SK-N-SH treated with all-trans-retinoic acid at 6 μM for 48 hours (cell line): ENCODE results near the gene GTF2H1.
A peak's percentile ranks its signal among the peaks of the same experiment; 100 is the strongest.

Experiments
- ATAC-seq: fragments of 200-7000 bp; cut with Tn5 transposase; 3 replicates; pipeline ENCODE4 v1.9.1; 2020; ENCODE audit warnings: mild to moderate bottlenecking, moderate library complexity
- ARNTL ChIP-seq: fragments of 450-650 bp; formaldehyde crosslinking; IDR thresholded peaks from 2 replicates; pipeline ENCODE4 v1.5.0; 2020; ENCODE audit warnings: low read depth, mild to moderate bottlenecking, moderate library complexity, borderline replicate concordance
- BACH2 ChIP-seq: fragments of 250-450 bp; sonication (Bioruptor Pico); IDR thresholded peaks from 2 replicates; pipeline ENCODE4 v1.9.0; 2021; ENCODE audit warnings: mild to moderate bottlenecking, borderline replicate concordance
- CREB5 ChIP-seq: fragments of 250-450 bp; sonication (Bioruptor Pico); IDR thresholded peaks from 2 replicates; pipeline ENCODE4 v1.5.1; 2020; ENCODE audit warnings: low read depth, mild to moderate bottlenecking, moderate library complexity
- CSDC2 ChIP-seq: fragments of 250-450 bp; sonication (Bioruptor Pico); IDR thresholded peaks from 2 replicates; pipeline ENCODE4 v1.5.0; 2020; ENCODE audit warnings: mild to moderate bottlenecking, moderate library complexity
- CSRNP3 ChIP-seq: fragments of 250-450 bp; sonication (Bioruptor Pico); IDR thresholded peaks from 2 replicates; pipeline ENCODE4 v1.5.1; 2021; ENCODE audit warnings: mild to moderate bottlenecking, moderate library complexity
- ESRRG ChIP-seq: fragments of 250-450 bp; sonication (Bioruptor Pico); IDR thresholded peaks from 2 replicates; pipeline ENCODE4 v1.6.1; 2021; ENCODE audit warnings: mild to moderate bottlenecking
- GLIS3 ChIP-seq: fragments of 250-450 bp; sonication (Bioruptor Pico); IDR thresholded peaks from 2 replicates; pipeline ENCODE4 v1.5.0; 2020; ENCODE audit warnings: mild to moderate bottlenecking, moderate library complexity
- ISL1 ChIP-seq: fragments of 250-450 bp; sonication (Bioruptor Pico); IDR thresholded peaks from 2 replicates; pipeline ENCODE4 v2.1.2; 2022; ENCODE audit warnings: mild to moderate bottlenecking, moderate library complexity
- OSR1 ChIP-seq: fragments of 250-450 bp; sonication (Bioruptor Pico); IDR thresholded peaks from 2 replicates; pipeline ENCODE4 v1.8.0; 2022; ENCODE audit warnings: moderate library complexity, mild to moderate bottlenecking, inconsistent platforms
- POU6F1 ChIP-seq: fragments of 250-450 bp; sonication (Bioruptor Pico); IDR thresholded peaks from 2 replicates; pipeline ENCODE4 v1.8.0; 2021; ENCODE audit warnings: low read depth, mild to moderate bottlenecking, moderate library complexity, borderline replicate concordance
- PPARA ChIP-seq: fragments of 250-450 bp; sonication (Bioruptor Pico); IDR thresholded peaks from 2 replicates; pipeline ENCODE4 v1.5.0; 2020; ENCODE audit warnings: mild to moderate bottlenecking, borderline replicate concordance
- RARB ChIP-seq: fragments of 250-450 bp; sonication (Bioruptor Pico); IDR thresholded peaks from 2 replicates; pipeline ENCODE4 v1.8.0; 2021; ENCODE audit warnings: mild to moderate bottlenecking, moderate library complexity
- SNAI2 ChIP-seq: fragments of 250-450 bp; sonication (Bioruptor Pico); IDR thresholded peaks from 2 replicates; pipeline ENCODE4 v1.5.0; 2020; ENCODE audit warnings: mild to moderate bottlenecking, moderate library complexity
- TCF4 ChIP-seq: fragments of 250-450 bp; sonication (Bioruptor Pico); IDR thresholded peaks from 2 replicates; pipeline ENCODE4 v1.8.0; 2021; ENCODE audit warnings: mild to moderate bottlenecking, moderate library complexity, borderline replicate concordance
- TOX ChIP-seq: fragments of 250-450 bp; sonication (Bioruptor Pico); IDR thresholded peaks from 2 replicates; pipeline ENCODE4 v1.8.0; 2021; ENCODE audit warnings: mild to moderate bottlenecking, moderate library complexity, borderline replicate concordance
- ZC3H10 ChIP-seq: fragments of 250-450 bp; sonication (Bioruptor Pico); IDR thresholded peaks from 2 replicates; pipeline ENCODE4 v1.5.1; 2021; ENCODE audit warnings: mild to moderate bottlenecking, moderate library complexity
- ZFP3 ChIP-seq: fragments of 250-450 bp; sonication (Bioruptor Pico); IDR thresholded peaks from 2 replicates; pipeline ENCODE4 v1.5.0; 2020; ENCODE audit warnings: mild to moderate bottlenecking, moderate library complexity
- ZFP30 ChIP-seq: fragments of 450-650 bp; formaldehyde crosslinking; IDR thresholded peaks from 2 replicates; pipeline ENCODE4 v1.5.0; 2022; ENCODE audit warnings: mild to moderate bottlenecking, moderate library complexity
- ZNF70 ChIP-seq: fragments of 450-650 bp; formaldehyde crosslinking; IDR thresholded peaks from 2 replicates; pipeline ENCODE4 v1.5.0; 2020; ENCODE audit warnings: mild to moderate bottlenecking, moderate library complexity
- ZNF8 ChIP-seq: fragments of 450-650 bp; formaldehyde crosslinking; IDR thresholded peaks from 2 replicates; pipeline ENCODE4 v1.5.0; 2020; ENCODE audit warnings: mild to moderate bottlenecking, moderate library complexity
- TF ChIP-seq, protein P1 (sequence below): fragments of 250-450 bp; sonication (Bioruptor Pico); IDR thresholded peaks from 2 replicates; pipeline ENCODE4 v1.8.0; 2020; ENCODE audit warnings: mild to moderate bottlenecking, moderate library complexity, borderline replicate concordance
- TF ChIP-seq, protein P2 (sequence below): fragments of 250-450 bp; sonication (Bioruptor Pico); IDR thresholded peaks from 2 replicates; pipeline ENCODE4 v1.5.0; 2020; ENCODE audit warnings: mild to moderate bottlenecking, moderate library complexity

Gene GTF2H1

GRCh38 chr11:18321969-18322711 lies at the start of gene GTF2H1, which contains the start of gene HPS5:
GTF2H1 (plus strand) TSS chr11:18322567; CDS start chr11:18333075, 10,508 bp downstream.
HPS5 (minus strand) TSS chr11:18322140; CDS start chr11:18317858, 4,282 bp downstream.
- ATAC-seq, result peak; percentile 92
- TF ChIP-seq POU6F1 (CRISPR knock-in tag) (no peak), ISL1 (CRISPR knock-in tag) (no peak), TCF4 (no peak), ZFP3 (CRISPR knock-in tag) (peak; percentile 8; the same call in 1 of the 2 replicates), RARB (CRISPR knock-in tag) (no peak), PPARA (no peak), OSR1 (CRISPR knock-in tag) (no peak), CREB5 (CRISPR knock-in tag) (no peak), ARNTL (CRISPR knock-in tag) (peak; percentile 91), ZNF70 (no peak), GLIS3 (CRISPR knock-in tag) (no peak), ZFP30 (no peak), BACH2 (CRISPR knock-in tag) (peak; percentile 17; the same call in 1 of the 2 replicates), ZC3H10 (0 out of 2 replicates have a peak, but pooled peaks have one; percentile 9), ZNF8 (no peak), SNAI2 (no peak)
- TF ChIP-seq, protein P1, sequence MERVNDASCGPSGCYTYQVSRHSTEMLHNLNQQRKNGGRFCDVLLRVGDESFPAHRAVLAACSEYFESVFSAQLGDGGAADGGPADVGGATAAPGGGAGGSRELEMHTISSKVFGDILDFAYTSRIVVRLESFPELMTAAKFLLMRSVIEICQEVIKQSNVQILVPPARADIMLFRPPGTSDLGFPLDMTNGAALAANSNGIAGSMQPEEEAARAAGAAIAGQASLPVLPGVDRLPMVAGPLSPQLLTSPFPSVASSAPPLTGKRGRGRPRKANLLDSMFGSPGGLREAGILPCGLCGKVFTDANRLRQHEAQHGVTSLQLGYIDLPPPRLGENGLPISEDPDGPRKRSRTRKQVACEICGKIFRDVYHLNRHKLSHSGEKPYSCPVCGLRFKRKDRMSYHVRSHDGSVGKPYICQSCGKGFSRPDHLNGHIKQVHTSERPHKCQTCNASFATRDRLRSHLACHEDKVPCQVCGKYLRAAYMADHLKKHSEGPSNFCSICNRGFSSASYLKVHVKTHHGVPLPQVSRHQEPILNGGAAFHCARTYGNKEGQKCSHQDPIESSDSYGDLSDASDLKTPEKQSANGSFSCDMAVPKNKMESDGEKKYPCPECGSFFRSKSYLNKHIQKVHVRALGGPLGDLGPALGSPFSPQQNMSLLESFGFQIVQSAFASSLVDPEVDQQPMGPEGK (CRISPR knock-in tag), result no peak

- ATAC-seq, result no peak
Observed at GRCh38 chr11:18277565-18278271, 44.6 kb upstream of the GTF2H1 start.

More at GRCh38 chr11:18277565-18278271, 44.6 kb upstream of the GTF2H1 start:
- TF ChIP-seq ZNF70, result no peak
- TF ChIP-seq ARNTL (CRISPR knock-in tag), result no peak
- no peak for TF ChIP-seq TOX (CRISPR knock-in tag)
- no peak for TF ChIP-seq CREB5 (CRISPR knock-in tag)
- TF ChIP-seq BACH2 (CRISPR knock-in tag), result no peak
- TF ChIP-seq OSR1 (CRISPR knock-in tag), result no peak
- no peak for TF ChIP-seq ZFP3 (CRISPR knock-in tag)
- TF ChIP-seq, protein P2, sequence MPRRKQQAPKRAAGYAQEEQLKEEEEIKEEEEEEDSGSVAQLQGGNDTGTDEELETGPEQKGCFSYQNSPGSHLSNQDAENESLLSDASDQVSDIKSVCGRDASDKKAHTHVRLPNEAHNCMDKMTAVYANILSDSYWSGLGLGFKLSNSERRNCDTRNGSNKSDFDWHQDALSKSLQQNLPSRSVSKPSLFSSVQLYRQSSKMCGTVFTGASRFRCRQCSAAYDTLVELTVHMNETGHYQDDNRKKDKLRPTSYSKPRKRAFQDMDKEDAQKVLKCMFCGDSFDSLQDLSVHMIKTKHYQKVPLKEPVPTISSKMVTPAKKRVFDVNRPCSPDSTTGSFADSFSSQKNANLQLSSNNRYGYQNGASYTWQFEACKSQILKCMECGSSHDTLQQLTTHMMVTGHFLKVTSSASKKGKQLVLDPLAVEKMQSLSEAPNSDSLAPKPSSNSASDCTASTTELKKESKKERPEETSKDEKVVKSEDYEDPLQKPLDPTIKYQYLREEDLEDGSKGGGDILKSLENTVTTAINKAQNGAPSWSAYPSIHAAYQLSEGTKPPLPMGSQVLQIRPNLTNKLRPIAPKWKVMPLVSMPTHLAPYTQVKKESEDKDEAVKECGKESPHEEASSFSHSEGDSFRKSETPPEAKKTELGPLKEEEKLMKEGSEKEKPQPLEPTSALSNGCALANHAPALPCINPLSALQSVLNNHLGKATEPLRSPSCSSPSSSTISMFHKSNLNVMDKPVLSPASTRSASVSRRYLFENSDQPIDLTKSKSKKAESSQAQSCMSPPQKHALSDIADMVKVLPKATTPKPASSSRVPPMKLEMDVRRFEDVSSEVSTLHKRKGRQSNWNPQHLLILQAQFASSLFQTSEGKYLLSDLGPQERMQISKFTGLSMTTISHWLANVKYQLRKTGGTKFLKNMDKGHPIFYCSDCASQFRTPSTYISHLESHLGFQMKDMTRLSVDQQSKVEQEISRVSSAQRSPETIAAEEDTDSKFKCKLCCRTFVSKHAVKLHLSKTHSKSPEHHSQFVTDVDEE (CRISPR knock-in tag), result no peak
- TF ChIP-seq SNAI2, result no peak
- no peak for TF ChIP-seq CSRNP3
- TF ChIP-seq TCF4, result no peak
- TF ChIP-seq ISL1 (CRISPR knock-in tag), result no peak
- TF ChIP-seq PPARA, result no peak
- no peak for TF ChIP-seq ZC3H10
- TF ChIP-seq, protein P1 (CRISPR knock-in tag), result no peak
- no peak for TF ChIP-seq POU6F1 (CRISPR knock-in tag)
- TF ChIP-seq ZNF8, result no peak
- TF ChIP-seq GLIS3 (CRISPR knock-in tag), result no peak
- TF ChIP-seq CSDC2 (CRISPR knock-in tag), result no peak
- no peak for TF ChIP-seq ESRRG (CRISPR knock-in tag)
